Endometrium (tissue), 2 donors: ENCODE measurements around the gene POMZP3.
"Not testable (repeated sequence)": the region's sequence is repeated elsewhere in the genome, so short reads cannot be mapped to it uniquely, and the experiment has no call there.

ENCODE experiments used
- FAIRE-seq: peaks from 2 replicates; lab custom pipeline; 2012; peaks lifted over from hg19 to GRCh38; lab: Jason Lieb, UNC
- donor health status: control.
- donor health status: control.

POMZP3 gene

GRCh38 chr7:76586585-76587315, 40.3 kb downstream of the POMZP3 start:
- not testable (repeated sequence) for FAIRE-seq

GRCh38 chr7:76583636-76584281, 43.3 kb downstream of the POMZP3 start:
- FAIRE-seq: not testable (repeated sequence)

GRCh38 chr7:76582848-76583631, 44.0 kb downstream of the POMZP3 start:
- FAIRE-seq: not testable (repeated sequence)

- FAIRE-seq: not testable (repeated sequence)
These were observed 51.0 kb downstream of the POMZP3 start for GRCh38 chr7:76575919-76576655.

- FAIRE-seq: not testable (repeated sequence)
These were observed 51.6 kb downstream of the POMZP3 start for GRCh38 chr7:76575431-76575830.

- FAIRE-seq: not testable (repeated sequence)
These were observed 54.8 kb downstream of the POMZP3 start for GRCh38 chr7:76572296-76572695.

GRCh38 chr7:76570324-76570775, 56.7 kb downstream of the POMZP3 start:
- not testable (repeated sequence) for FAIRE-seq

- not testable (repeated sequence) for FAIRE-seq
These were observed 58.3 kb downstream of the POMZP3 start for GRCh38 chr7:76568742-76569141.

GRCh38 chr7:76567753-76568152, 59.3 kb downstream of the POMZP3 start:
- FAIRE-seq: not testable (repeated sequence)

- FAIRE-seq: not testable (repeated sequence)
These were observed 59.8 kb downstream of the POMZP3 start for GRCh38 chr7:76567311-76567710.

GRCh38 chr7:76565001-76565400, 62.1 kb downstream of the POMZP3 start:
- FAIRE-seq: not testable (repeated sequence)

- not testable (repeated sequence) for FAIRE-seq
These were observed 65.7 kb downstream of the POMZP3 start for GRCh38 chr7:76561342-76561741.

- FAIRE-seq: not testable (repeated sequence)
These were observed 66.9 kb downstream of the POMZP3 start for GRCh38 chr7:76560157-76560556.
